ENCODE measurements around the gene HTRA2. TPM values are rescaled to one million over a fixed set of nuclear protein-coding genes. Genes with fewer than 3 reads are reported as not detected.

Gene HTRA2
- total and polyA plus RNA-seq, 12 donors, result 19.1 to 47.4 (median 36.7) TPM

DNA sequence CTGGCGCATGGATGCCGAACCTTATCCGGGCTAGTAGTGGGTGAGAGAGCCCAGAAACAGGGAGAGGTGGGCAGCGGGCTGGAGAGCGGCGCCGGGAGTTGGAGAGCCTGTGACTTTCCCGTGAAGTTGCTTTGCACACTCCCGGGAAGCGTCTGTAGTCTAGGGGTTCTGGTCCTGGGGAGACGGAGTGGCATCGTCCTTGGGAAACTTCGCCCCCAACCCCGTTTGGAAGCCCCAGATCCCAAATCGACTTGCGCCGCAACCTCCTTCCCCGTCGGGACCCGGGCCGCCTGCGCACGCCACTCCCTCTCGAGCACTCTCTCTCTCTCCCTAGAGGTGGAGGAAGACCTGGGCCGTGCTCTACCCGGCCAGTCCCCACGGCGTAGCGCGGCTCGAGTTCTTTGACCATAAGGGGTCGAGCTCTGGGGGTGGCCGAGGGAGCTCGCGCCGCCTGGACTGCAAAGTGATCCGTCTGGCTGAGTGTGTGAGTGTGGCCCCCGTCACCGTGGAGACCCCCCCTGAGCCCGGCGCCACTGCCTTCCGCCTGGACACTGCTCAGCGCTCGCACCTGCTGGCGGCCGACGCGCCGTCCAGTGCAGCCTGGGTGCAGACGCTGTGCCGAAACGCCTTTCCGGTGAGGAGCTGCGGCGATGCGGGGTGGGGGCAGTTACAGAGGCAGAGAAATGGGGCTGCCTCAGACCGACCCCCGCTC is 25.2 kb downstream of the HTRA2 start:
- WGBS, 4 donors, result 1 to 7% (median 5%) methylated on average over 20 to 56 of the region's 58 CpGs
- peak in 6 of 7 donors; percentile 39 to 61 (median 48) for DNase-seq
- Histone ChIP-seq H3K9me3 (replicated peaks in 1 of 3) (no peaks in the 10 kb centered on the region), H3K4me3 (peak overlapping the region in 3 of 4 donors; percentile 51 to 98 (median 96)), H3K4me1 (replicated peaks in 1 of 2) (peaks cover 0 to 23% of the 10 kb centered on the region in 2 donors), H3K36me3 (replicated peaks in 1 of 2) (no peaks in the 10 kb centered on the region), H3K27me3 (no peaks in the 10 kb centered on the region), H3K27ac (peak overlapping the region; percentile 64 to 89 (median 76))
- intact Hi-C loops (cut with DNase I), result no loop called here
- TF ChIP-seq, protein P1, sequence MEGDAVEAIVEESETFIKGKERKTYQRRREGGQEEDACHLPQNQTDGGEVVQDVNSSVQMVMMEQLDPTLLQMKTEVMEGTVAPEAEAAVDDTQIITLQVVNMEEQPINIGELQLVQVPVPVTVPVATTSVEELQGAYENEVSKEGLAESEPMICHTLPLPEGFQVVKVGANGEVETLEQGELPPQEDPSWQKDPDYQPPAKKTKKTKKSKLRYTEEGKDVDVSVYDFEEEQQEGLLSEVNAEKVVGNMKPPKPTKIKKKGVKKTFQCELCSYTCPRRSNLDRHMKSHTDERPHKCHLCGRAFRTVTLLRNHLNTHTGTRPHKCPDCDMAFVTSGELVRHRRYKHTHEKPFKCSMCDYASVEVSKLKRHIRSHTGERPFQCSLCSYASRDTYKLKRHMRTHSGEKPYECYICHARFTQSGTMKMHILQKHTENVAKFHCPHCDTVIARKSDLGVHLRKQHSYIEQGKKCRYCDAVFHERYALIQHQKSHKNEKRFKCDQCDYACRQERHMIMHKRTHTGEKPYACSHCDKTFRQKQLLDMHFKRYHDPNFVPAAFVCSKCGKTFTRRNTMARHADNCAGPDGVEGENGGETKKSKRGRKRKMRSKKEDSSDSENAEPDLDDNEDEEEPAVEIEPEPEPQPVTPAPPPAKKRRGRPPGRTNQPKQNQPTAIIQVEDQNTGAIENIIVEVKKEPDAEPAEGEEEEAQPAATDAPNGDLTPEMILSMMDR (IDR thresholded peaks at IDR 0.05), result no peak
- TF ChIP-seq POLR2A (IDR thresholded peaks at IDR 0.05), result no peak

DNA sequence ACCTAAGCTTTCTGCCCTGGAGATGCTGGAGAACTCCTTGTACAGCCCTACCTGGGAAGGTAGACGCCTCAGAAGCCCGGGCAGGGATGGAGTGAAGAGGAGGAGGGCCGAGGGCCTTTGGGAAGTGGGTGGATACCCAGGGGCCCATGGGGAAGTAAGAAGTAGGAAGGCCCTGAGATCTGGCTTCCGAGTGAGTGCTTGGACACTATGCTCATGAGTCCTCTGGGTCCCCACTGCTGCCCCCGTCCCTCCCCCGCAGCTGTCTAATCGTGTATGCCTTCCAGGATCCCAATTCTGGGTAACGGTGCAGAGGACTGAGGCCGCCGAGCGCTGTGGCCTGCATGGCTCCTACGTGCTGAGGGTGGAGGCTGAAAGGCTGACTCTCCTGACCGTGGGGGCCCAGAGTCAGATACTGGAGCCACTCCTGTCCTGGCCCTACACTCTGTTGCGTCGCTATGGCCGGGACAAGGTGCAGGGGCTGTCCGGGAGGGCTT is 25.9 kb downstream of the HTRA2 start:
- Histone ChIP-seq H3K4me1 (replicated peaks in 1 of 2) (peaks cover 0 to 23% of the 10 kb centered on the region in 2 donors), H3K36me3 (replicated peaks in 1 of 2) (no peaks in the 10 kb centered on the region), H3K4me3 (peak overlapping the region in 2 of 4 donors; percentile 51 to 96), H3K9me3 (replicated peaks in 1 of 3) (no peaks in the 10 kb centered on the region), H3K27me3 (no peaks in the 10 kb centered on the region), H3K27ac (peak overlapping the region in 2 of 5 donors; percentile 89)
- TF ChIP-seq, protein P1 (IDR thresholded peaks at IDR 0.05), result no peak
- no peak for TF ChIP-seq POLR2A (IDR thresholded peaks at IDR 0.05)
- DNase-seq, result peak in 1 of 7 donors; percentile 34
- intact Hi-C loops (cut with DNase I), result no loop called here
- 70 to 84% (median 83%) methylated on average over 15 to 17 of the region's 17 CpGs for WGBS, 4 donors

DNA sequence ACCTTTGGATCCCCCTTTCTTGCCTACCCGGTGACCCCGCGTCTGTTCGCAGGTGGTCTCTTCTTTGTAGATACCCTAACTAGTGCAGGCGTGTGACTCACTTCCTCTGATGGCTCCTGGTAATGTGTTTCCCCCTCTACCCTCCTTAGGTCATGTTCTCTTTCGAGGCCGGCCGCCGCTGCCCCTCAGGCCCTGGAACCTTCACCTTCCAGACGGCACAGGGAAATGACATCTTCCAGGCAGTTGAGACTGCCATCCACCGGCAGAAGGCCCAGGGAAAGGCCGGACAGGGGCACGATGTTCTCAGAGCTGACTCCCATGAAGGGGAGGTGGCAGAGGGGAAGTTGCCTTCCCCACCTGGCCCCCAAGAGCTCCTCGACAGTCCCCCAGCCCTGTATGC is 26.4 kb downstream of the HTRA2 start:
- intact Hi-C loops (cut with DNase I), result no loop called here
- WGBS, 4 donors, result 79 to 97% (median 87%) methylated on average over 4 to 14 of the region's 14 CpGs
- Histone ChIP-seq H3K4me3 (no peak overlapping the region), H3K27ac (peak overlapping the region in 2 of 5 donors; percentile 9 to 17), H3K36me3 (replicated peaks in 1 of 2) (no peaks in the 10 kb centered on the region), H3K9me3 (replicated peaks in 1 of 3) (no peaks in the 10 kb centered on the region), H3K4me1 (replicated peaks in 1 of 2) (peaks cover 0 to 23% of the 10 kb centered on the region in 2 donors), H3K27me3 (no peaks in the 10 kb centered on the region)
- no peak for TF ChIP-seq POLR2A (IDR thresholded peaks at IDR 0.05)
- TF ChIP-seq, protein P1 (IDR thresholded peaks at IDR 0.05), result no peak
- DNase-seq, result no peak

DNA sequence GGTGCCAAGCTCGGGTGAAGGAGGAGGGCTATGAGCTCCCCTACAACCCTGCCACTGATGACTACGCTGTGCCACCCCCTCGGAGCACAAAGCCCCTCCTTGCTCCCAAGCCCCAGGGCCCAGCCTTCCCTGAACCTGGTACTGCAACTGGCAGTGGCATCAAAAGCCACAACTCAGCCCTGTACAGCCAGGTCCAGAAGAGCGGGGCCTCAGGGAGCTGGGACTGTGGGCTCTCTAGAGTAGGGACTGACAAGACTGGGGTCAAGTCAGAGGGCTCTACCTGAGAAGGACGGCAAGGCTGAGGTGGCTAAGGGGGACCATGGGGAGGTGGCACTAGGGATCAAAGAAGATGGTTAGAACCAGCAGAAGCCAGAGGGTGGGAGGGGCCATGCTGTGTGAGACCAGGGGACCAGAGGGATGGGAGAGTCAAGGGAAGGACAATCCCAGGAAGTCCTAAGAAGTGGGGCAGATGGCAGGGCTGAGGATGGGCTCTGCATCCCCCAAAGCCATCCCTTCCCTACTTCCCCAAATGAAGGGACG is 27.2 kb downstream of the HTRA2 start:
- TF ChIP-seq, protein P1 (IDR thresholded peaks at IDR 0.05), result no peak
- no peak for TF ChIP-seq POLR2A (IDR thresholded peaks at IDR 0.05)
- Histone ChIP-seq H3K27me3 (no peaks in the 10 kb centered on the region), H3K27ac (no peak overlapping the region), H3K4me3 (no peak overlapping the region), H3K4me1 (replicated peaks in 1 of 2) (peaks cover 0 to 23% of the 10 kb centered on the region in 2 donors), H3K9me3 (replicated peaks in 1 of 3) (no peaks in the 10 kb centered on the region), H3K36me3 (replicated peaks in 1 of 2) (no peaks in the 10 kb centered on the region)
- WGBS, 4 donors, result 87 to 94% (median 92%) methylated on average over 4 to 6 of the region's 6 CpGs
- no peak for DNase-seq
- intact Hi-C loops (cut with DNase I), result no loop called here
